HG02798 (cell line): ENCODE data around the gene LDLRAD4.

Experiments
- ATAC-seq: cut with Tn5 transposase; IDR thresholded peaks from one replicate; pipeline ENCODE4 v1.9.1; 2021; ENCODE audit warnings: mild to moderate bottlenecking; ENCODE audit not compliant: unreplicated experiment, poor library complexity

LDLRAD4 gene

DNA sequence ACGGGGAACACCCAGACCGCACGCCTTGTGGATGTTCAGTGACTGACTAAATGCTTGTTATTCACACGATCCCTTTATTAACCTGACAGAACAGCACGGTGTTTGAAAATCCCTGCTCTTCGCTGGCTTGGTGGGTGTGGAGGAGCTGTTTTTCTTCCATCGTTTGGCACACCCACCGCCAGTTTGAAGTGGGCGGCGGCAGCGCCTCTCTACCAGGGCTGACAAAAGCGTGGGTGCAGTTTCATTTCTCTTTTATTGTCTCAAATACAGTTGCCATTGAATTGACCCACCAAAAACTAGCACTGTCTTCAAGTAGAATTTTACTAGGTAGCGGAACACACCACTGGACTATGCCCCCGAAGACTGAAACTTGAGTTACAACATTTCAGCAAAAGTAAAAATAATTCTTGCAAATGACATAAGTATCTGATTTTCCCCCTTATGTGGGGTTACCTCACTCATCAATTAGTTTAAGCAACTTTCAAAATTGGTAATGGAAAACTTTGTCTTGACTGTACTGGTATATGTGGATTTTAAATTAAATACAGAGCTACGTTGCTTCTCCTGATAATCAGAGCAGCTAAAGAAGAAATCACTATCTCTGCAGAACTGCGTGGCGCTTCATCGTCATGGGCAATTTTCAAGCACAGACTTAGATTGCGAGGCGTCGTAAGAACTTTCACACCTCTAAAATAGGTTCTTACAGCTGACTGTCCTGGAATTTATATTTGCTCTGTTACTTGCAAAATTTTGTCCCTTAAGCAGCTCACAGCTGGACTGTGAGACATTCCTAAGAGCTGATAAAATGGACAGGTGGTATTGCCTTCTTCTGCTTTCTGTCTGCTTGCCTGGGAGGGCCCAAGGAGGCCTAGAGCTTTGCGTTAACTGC lies 60.9 kb downstream of the LDLRAD4 start:
- ATAC-seq = peak; percentile 83

DNA sequence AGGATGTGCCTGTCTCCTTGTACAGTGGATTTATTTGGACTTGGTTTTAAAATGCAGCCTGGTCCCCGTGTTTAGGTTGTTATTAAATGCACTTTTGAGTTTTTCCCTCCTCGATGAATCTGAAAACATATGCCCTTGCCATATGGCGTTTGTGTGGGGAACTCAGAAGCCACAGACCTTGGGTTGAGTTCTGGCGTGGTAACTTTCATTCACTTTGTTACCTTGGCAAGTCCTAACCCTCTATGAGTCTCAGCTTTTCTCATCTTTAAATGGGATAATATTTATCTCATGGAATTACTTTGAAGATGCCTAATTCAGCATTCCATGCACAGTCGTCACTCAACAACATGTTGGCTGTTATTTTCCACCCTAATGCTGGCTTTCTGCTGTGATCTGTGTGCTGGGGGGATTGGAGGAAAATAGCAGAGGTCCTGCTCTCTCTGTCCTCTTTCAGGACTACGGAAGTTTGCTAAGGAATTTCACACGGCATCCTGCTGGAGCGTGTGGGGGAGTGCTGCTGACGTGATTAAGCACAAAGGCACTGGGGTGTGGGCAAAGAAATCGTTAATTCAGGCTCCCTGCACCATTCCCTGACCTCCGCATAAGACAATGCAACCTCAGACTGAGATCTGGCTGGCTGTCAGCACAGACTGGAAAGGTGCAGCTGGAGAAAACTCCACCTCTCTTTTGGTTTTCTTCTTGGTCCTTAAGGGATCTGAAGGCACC lies 61.7 kb downstream of the LDLRAD4 start:
- ATAC-seq = no peak

DNA sequence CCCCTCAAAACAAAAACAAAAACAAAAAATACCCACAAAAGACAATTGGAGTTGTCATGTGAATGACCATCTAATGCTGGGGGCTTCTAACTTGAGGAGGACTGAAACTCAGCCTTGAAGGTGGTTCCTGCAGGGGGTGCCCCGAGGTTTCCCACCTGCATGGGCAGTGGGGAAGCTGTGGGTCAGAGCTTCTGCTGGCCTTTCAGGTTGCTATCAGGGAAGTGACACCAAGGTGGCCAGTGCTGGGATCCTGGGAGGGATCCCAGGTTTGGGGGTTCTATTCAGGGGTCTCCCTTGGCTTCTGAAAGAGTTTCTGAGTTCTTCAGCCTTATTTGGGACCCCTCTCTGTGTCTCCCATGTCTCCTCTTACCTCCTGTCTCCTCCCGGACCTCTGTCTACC lies 62.8 kb downstream of the LDLRAD4 start:
- ATAC-seq = no peak

DNA sequence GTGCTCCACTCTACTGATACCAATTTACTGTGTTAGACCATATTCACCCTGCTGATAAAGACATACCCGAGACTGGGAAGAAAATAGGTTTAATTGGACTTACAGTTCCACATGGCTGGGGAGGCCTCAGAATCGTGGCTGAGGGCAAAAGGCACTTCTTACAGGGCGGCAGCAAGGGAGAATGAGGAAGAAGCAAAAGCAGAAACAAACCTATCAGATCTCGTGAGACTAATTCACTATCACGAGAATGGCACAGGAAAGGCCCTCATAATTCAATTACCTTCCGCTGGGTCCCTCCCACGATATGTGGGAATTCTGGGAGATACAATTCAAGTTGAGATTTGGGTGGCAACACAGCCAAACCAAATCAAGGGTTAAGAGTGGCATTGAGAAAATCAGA lies 65.2 kb downstream of the LDLRAD4 start:
- ATAC-seq = no peak

DNA sequence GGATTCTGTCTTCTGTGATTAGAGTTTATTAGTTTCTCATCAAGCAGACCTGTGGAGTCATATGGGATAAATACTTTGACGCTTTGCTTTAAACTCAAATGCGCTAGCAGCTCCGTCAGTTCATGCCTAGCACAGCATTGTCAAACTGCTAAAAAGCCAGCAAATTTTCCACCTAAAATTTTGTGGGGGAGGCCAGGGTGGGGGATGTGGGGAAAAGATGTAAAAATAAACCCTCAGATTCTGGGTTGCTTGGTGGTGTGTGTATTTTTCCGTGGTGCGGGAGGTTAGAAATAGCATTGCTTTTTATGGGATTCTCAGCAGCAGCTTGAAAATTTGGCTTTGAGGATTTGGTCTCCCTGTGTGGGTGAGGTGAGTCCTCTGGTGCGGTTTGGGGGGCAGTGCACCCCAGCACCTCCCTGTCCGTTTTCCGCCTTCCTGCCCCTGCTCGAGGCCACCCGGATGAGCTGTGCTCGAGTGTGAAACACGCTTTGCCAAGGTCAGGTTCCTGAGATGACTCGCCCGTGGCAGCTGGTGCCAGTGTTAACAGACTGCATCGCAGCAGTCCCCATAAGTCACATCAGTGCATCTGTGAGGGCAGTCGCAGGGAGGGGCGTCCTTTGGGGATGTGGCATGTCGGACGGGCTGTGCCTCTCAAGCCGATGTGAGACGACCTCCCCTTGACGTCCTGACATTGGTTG lies 65.9 kb downstream of the LDLRAD4 start:
- ATAC-seq = no peak

DNA sequence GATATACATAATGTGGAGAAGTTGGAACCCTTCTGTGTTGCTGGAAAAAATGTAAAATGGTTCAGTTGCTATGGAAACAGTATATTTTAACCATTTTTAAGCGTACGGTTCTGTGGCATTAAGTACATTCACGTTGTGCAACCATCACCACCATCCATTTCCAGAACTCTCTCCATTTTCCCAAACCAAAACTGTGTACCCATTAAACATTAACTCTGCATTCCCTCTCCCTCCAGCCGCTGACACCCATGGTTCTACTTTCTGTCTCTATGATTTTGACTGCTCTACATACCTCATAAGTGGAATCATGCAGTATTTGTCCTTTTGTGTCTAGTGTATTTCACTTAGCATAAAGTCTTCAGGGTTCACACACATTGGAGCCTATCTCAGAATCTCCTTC lies 67.3 kb downstream of the LDLRAD4 start:
- ATAC-seq = no peak

DNA sequence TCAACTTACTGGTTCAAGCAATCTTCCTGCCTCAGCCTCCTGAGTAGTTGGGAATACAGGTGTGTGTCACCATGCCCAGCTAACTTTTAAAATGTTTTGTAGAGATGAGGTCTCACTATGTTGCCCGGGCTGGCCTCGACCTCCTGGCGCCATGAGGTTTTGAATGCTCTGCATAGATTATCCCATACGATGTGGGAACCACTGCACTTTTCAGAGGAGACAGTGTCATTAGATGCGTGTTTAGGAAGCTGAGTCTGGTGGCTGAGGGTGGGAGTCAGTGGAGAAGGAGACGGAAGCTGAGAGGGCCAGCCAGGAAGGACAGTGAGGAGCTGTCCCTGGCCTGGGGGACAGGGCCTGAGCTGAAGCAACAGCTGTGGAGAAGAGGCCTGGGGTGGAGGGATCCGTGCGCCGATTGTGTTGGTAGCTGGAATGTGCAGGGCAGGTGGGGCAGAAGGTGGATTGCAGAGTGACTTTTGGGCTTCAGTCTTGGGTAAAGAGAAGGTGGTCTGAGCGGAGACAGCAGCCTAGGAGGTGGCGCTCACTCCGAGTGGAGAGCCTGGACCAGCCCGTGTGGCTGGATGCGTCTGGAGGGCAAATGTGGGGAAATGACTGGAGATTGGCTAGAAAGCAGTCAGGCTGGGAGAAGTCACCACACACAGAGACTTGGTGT lies 68.0 kb downstream of the LDLRAD4 start:
- no peak for ATAC-seq

DNA sequence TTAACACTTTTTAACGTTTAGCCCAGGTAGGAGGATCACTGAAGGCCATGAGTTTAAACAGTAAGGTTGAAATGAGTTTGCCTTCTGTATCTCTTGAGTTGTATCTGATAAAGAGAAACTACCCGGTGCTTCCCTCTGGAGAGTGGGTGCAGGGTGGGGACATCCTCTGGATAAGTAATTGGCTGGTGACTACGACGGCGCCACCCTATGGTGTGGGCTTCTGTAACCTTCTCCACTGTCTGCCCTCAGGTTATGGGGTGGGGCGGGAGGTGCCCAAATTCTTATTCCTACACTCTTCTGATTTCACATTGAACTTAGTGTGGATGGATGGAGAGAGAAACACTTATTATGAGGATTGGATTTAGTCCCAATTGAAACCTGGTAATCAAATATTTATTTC lies 68.8 kb downstream of the LDLRAD4 start:
- ATAC-seq = no peak

DNA sequence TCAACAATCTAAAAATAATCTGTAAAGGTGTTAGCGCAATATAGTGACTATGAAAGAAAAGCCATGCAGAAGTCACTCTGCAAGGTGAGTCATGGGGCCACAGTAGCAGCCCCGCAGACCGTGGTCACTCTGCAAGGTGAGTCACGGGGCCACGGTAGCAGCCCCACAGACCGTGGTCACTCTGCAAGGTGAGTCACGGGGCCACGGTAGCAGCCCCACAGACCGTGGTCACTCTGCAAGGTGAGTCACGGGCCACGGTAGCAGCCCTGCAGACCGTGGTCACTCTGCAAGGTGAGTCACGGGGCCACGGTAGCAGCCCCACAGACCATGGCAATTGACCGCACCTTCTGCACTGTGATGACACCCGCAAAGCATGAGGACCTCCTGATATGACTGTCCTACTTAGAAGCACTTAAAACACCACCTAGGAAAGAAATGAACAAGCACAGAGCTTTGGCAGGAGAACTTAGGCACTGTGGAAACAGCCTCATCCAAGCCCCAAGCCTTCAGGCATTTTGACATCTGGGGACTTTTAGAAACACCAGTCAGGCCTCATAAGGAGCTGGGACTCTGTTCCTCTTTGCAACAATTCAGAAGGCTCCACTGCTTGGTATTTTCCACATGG lies 70.1 kb downstream of the LDLRAD4 start:
- ATAC-seq = no peak

DNA sequence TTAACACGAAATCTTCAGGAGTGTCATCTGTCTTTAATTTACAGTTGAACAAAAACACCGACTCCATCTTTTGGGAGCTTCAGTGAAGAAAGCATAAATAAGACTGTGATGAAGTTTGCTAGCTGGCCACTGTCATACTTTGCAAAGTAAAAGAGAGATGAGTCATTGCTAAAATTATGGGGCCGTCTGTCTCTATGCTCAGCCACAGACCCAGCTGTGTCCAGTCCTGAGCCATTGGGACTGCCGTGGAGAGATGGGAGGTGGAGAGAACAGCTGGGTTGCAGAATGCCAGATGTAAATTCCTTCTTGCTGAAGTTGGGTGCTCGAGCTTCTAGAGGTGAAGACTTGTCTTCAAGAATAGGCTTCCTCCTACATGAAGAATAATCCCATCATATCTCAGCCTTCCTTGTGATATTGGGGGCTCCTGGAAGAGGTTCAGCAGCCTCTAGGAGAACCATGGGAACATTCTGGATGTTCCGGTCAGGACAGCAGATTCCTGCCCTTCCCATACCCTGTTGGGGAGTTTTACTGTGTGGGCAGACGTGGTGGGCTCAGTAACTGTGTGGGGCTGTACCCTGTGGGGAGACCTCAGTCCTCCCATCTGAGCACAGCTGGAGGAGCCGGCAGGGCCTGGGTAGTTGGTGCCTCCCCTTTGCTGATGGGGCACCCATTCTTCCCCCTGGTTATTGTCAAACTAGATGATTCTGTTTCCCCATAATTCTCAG lies 71.1 kb downstream of the LDLRAD4 start:
- peak; percentile 42 for ATAC-seq

DNA sequence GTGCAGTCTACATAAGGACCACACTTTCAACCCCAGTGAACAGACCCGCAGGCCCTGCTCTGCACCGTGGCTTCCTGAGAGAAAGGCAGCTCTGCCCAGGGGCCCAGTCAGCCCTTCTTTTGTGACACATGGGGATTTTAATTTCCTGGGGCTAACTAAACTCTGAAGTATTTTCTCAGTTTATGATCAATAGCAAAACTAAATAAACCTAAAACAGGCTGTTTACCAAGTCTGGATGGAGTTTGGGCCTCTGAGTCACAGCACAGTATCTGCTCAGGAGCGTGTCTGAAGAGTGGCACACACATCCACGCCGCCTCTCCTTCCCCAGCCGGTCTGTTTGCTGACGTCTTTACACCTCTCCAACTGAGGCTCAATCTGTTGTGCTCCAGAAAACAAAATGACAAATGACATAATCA lies 72.3 kb downstream of the LDLRAD4 start:
- ATAC-seq = no peak

DNA sequence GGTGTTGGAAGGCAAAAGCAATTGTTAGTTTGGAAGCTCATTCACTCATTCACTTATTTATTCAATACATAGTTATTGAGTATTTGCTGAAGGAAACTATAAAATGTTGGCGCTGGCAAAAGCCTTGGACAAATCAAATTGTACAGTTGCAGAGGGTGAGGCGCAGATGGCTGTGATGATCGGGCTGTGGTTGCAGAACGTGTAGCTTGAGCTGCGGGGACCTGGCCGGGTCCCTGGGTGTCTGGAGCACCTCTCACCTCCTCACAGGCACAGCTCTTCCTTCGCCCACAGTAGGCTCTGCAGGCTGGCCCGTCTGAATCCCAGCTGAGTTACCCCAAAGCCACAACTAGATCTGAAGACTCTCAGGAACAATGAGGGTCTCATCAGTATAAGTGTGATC lies 72.7 kb downstream of the LDLRAD4 start:
- no peak for ATAC-seq

DNA sequence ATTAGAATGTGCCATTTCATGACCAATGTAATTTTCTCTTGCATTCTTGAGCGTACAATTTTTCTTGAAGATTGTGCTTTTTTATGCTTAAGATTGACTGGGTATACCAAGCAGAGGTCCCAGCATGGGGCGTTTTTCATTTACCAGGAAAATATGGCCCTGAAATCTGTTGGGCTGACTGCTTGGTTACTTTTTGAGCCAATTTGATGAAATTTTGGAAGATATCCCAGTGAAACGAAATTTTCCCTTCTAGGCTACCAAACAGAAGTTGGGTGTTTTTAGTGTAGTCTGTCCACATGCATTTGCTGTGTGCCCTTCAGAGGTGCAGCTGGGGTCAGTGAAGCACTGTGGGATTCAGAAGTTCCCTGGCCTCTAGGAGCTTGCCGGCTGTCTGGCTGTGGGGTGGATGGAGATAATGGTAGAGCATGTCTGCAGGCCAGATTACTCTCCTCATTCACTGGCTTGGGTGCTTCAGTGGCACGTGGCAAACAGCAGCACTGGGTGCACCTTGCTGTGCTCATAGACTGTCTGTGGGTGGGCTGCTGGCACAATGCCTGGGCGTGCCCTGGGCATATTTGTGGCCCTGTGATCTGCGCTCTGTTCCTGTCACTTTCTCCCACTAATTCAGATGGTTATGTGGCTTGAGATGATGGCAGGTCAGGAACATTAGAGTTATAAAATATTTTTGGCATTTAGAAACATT lies 73.3 kb downstream of the LDLRAD4 start:
- ATAC-seq = no peak

DNA sequence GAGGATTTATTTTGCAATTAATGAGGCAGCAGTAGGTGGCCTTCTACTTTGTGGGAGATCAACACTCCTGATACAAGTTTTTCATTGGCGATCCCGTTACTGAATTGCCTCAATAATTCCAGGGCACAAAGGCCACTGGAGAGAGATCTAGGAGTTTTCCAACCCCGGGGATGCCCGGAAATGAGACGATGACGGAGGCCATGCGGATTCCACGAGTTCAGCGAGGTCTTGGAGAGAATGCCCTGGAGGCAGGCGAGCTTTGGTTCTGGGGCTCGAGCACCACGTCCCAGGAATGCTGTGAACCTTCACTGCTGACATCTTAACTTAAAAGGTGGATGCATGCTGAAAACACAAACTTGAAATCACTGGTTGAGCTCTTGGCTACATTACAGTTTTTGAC lies 74.2 kb downstream of the LDLRAD4 start:
- no peak for ATAC-seq

DNA sequence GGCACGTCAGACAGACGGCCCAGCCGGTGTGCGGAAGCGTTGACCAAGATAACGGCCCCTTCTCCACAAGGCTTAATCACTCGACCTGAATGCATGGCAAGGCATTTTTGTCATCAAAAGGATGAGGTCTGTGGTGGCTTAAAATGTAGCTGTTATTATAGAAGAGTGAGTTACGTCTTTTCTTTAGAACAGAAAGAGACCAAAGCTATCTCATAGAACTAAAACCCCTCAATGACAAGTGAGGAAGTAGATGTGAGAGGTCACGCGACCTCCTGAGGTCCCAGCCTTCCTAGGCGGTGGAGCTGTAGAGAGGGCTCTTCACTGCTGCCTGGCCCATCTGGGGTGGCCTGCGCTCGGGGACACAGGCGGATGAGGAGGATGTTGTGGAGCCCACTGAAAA lies 75.7 kb downstream of the LDLRAD4 start:
- no peak for ATAC-seq

DNA sequence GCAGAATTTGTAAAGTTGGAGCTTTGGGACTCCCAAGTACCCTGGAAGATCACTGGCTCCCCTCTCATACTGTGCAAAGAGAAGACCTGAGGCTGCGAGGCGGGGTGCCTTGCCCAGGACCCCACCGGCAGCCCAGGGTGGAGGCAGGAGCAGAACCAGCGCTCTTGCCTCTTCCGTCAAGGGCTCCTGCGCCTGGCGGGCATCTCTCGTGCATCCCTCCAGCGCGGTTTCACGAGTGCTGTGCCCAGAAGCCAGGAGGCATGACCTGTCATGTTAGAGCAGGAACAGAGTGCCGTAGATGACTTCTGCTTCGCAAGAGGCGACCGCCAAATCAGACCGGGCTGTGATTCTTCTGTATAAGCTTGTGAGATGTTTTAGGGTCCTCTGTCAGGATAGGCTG lies 77.3 kb downstream of the LDLRAD4 start:
- ATAC-seq = no peak

DNA sequence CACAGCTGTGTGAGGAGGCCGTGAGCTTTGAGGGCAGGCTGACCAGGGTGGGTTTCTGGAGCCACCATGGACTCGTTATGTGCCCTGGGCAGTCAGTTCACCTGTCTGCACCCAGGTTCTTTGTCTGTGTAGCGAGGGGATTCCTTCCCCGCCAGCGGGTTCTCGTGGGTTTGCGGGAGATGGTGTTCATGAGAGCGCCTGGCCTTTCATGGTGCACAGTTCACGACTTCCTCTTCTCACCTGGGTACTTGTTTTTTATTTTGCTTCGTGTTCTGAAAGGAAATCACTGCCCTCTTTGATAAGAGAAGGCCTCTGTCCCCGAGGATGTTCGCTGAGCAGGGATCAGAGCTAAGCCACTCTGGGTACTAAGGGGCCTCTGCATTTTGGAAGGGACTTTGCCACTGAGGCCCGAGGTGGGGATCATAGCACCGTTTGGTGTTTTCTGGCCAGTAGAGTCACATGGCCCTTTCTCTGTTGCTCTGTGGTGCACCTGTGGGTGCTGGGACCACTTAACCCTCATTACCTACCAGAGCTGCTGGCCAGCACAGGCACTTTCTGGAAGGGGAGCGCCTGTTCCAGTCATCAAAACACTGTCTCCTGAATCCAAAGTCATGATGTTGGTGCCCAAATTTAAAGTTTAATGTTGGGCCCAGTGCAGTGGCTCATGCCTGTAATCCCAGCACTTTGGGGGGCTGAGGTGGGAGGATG lies 78.5 kb downstream of the LDLRAD4 start:
- no peak for ATAC-seq

DNA sequence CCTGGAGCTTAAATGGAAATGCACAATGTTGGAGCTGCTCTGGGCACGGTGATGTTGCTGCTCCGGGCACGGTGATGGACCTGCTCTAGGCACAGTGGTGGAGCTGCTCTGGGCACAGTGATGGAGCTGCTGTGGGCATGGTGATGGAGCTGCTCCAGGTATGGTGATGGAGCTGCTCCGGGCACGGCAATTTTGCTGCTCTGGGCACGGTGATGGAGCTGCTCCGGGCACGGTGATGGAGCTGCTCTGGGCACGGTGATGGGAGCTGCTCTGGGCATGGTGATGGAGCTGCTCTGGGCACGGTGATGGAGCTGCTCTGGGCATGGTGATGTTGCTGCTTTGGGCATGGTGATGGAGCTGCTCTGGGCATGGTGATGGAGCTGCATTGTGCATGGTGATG lies 79.7 kb downstream of the LDLRAD4 start:
- ATAC-seq = no peak
